Measurements from ENCODE around the gene CDH4.

The CDH4 gene

DNA sequence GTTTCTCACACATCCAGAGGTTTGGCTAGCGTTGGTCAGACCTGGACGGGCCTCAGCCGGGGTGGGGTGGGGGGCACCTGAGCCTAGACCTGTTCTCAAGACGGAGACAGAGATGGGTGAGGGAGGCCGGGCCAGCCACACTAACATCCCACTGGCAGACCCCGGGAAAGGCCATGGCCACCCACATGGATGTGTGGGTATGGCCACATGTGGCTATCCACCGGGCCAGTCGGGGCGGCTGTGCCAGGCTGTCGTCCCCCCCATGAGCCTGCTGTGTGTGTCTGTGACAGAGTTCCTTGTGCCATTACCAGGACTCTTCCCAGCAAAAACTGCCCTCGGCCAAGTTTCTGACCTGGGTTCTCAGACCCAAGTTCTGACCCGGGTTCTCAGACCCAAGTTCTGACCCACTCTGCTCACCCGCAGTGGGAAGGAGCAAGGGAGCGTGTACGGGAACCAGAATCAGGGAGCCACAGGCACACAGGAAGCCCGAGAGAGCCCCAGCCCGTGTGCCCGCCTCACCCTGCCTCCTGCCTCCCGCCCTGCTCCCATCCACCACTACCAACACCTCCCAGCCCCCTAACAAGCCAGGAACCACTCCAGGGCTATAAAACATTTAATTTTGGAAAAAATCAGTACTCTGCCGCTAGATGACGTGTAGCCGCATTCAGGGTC lies 558.1 kb downstream of the CDH4 start:
- DNase-seq (ENCODE audit: low spot score), result no peak

DNA sequence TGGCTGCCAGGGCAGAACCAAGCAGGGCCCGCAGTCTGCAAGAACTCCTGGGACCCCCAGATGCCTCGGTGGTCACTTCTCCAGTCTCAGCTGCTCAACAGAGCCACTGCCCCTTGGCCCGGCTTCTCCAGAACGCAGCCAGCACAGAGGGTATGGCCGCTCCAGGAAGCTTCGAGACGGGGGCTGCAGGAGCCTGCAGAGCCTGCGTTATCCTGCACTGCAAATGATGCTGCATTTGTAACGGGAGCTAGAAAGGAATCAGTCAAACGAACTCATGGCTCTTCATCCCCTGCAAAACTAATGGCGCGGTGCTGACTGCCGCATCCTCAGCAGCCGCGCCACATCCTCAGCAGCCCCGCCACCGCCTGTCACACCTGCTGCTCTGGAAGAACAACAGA lies 558.7 kb downstream of the CDH4 start:
- DNase-seq (ENCODE audit: low spot score), result no peak

DNA sequence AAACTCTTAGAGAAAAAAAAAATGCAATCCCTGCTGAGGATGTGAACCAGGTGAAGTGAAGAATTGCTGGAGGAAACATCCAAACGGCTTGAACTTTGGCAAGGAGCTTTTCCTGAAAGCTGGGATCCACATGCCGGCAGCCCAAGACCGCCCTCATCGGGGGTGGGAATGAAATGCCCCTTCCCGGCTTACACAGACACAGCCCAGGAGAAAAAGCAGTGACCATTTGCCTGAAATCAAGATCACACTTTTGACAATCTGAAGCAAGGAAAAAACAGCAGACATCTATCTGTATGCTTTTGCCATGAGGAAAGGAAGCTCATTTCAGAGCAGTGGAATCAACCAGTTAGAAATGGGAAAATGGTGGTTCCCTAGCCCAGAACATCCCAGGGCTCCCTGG lies 559.1 kb downstream of the CDH4 start:
- DNase-seq (ENCODE audit: low spot score), result no peak

DNA sequence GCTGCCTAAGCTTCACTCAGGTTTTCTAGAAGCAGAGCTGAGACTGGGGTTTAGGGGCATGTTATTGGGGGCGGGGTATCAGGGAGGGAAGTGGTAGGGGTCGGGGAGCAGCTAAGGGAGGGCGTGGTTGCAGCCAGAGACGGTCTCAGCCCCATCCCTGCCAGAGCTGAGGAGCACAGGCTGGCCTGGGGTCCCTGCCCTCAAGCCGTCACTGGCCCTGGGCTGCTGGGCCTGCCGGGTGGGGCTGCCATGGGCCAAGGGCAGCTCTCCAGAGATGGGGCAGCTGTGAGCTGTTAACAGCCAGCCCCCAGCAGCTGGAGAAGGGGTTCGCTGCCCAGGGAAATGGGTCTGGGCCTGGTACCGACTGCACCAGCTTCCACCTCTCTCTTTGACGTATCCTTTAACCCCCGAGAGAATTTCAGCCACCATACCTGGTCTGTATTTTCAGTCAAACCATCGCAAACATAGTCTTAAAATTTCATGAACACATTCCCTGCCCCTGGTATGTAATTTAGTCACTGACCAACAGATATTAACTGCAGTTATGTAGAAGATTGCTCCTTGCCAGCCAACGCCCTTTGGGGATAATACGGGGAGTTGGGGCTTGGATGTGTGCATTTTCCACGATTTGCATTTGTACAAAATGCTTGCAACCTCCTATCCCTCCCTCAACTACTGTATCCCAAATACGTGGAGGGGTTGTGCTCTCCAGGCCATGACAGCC lies 560.2 kb downstream of the CDH4 start:
- no peak for DNase-seq (ENCODE audit: low spot score)

DNA sequence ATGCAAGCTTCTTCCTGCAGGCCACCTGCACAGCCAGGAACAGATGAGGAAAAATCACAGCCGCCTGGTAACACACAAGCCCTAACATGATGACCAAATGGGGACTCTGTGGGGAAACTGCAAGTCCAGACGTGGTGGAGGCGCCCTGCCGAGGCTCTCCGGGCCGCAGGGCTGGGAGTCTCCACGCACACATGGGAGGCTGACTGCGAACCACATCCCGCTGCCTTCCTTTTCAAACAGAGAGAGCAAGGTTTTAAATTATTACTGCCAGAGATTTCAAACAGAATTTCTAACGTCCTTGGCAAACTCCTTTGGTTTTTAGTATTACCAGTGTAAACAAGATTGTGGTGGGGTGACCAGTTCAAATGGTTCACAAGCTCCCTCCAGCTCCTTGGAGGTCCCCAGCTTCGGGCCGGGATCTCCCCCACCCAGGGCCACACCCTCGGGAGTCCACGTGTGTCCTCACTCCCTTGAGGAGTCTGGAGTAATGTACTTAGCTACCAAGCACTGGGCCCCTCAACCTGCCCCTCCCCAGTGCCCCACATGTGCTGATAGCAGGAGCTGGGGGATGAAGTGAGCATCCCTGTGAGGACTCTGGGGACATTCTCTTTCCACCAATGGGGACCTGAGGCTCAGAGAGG lies 560.9 kb downstream of the CDH4 start:
- DNase-seq (ENCODE audit: low spot score), result no peak

DNA sequence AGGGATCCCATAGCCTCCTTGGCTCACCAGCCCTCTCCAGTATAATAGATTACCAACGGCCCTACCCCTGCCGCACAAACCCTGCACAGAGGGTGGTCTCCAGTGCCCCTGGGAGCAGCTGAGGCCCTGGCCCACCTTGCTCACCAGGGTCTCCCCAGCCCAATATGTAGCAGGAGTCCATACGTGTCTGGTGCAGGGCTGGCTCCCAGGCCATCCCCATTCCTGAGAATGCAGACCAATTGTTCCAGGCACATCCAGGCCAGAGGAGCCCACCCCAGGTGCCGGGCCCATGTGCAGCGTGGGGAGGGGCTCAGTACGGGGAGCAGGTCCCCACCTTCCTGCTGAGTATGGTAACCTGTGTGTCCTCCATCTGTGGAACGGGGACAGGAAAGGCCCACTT lies 561.7 kb downstream of the CDH4 start:
- DNase-seq (ENCODE audit: low spot score), result no peak

DNA sequence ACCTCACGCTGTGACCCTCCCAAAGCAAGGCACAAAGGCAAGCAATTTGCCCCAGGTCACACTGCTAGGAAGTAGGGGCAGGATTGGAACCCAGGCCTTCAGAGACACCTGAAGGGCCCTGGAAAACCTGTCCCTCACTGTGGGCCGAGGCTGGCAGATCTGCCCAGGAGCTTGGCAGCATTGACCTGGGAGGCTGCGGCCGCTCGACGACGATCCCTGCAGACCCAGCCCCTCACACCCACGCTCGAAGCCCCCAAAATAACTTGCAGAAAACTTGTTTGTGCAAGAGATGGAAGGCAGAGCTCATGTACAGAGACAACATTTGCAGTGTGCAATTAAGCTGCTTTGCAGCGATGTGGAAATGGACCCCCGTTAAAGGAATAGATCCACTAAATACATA lies 562.2 kb downstream of the CDH4 start:
- no peak for DNase-seq (ENCODE audit: low spot score)

DNA sequence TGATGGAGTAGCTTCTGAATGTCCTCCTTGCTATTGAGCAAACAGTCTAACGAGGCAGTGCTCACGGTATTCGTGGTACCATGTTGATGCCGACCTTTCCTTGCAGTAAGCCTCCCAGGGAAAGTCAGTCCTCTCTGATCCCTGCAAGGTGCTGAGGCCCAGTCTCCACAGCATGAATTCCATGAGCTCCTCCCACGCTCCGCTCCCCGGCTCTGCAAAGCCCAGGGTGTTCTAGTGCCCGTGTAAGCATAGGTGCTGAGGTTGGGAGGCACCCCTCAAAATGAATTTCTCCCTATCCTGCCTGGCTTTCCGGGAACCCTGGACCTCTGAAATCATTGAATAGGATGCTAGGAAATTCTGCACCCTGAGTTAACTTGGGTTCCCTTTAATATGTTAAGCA lies 562.7 kb downstream of the CDH4 start:
- no peak for DNase-seq (ENCODE audit: low spot score)

DNA sequence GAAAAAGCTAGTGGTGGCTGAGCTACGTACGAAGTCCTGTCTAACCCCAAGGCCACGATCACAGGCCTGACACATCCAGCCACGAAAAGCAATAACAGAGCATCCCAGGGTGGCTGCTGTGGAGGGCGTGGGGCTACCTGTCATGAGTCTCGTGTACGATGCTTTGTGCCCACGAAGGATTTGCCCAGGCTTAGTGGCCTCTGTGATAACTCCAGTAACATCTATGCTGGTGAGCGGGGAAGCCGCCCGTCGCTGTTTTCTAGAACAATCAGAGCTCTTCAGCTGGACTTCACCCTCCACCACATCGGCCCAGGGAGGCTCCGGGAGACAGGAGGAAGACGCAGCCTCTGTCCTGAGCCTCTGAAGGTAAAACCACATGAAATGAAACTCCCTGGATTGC lies 563.1 kb downstream of the CDH4 start:
- no peak for DNase-seq (ENCODE audit: low spot score)

DNA sequence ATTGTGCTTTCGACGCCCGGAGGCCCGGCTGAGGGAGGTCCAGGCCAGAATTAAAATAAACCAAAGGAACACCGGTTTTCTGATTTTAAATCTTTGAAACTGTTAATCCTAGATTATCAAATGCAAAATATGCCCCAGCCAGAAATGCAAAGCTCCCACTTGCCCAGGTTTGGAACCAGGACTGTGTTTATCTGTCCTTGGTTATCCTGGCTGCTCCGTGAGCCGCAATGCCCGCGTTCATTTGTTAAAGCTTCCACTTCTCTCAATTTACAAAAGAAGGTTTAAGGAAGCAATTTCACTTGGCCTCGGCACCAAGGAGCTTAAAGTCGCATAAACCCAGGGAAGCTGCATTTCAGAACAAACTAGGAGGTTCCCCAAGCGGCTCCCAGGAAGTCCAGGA lies 563.6 kb downstream of the CDH4 start:
- DNase-seq (ENCODE audit: low spot score), result no peak

DNA sequence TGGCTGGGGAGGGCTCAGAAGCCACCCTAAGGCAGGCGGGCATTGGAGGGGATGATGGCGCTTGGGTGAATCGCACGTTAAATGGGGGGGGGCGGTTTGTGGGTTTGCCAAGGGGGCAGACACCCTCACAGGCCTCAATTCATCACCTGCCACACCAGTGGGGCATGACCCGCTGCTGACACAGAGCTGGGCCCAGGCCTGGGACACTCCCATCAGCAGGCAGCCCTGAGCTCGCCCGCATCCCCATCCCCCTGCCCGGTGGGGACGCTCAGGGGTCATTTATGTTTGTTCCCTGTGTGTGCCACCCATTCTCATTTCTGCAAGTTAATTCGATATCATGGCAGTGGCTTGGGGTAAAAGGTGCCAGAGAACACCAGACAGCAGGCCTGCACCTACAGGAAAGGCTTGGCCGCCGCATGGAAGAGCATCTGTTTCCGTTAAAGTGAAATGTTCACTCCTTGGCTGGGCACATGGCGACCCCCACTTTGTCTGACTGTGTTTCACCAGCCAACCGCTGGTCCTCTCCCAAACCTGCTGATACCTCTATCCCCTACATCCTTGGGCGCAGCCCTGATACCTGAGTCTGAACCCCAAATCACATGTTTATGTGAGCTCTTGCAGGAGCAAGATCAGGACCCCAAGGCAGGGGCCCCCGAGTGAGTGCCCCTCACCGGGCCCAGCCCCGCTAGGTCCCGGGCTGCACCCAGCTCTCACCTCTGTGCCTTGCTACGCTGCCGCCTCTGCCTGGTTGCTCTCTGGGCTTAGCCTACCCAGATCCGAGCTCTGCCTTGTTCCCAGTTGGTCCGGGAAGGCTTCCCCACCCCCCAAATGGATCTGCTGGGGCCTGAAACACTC lies 564.8 kb downstream of the CDH4 start:
- DNase-seq (ENCODE audit: low spot score), result no peak

DNA sequence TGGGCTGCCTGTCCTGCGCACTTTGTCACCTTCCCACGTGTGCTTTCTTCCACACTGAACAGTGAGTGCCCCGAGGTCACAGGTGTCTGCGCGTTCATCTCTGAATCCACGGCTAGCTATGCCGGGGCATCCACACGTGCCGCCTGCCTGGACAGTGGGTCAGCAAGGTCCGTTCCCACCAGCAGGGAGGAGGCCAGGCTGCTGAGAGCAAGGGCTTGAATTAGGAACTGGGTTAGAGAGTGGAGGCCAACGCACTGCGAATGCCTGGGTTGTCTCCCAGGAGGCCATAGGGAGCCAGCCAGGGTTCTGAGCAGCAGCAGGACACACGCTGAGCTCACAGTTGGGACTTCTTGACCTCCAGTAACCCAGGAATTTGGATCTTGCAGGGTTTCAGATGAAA lies 565.5 kb downstream of the CDH4 start:
- DNase-seq (ENCODE audit: low spot score), result no peak

DNA sequence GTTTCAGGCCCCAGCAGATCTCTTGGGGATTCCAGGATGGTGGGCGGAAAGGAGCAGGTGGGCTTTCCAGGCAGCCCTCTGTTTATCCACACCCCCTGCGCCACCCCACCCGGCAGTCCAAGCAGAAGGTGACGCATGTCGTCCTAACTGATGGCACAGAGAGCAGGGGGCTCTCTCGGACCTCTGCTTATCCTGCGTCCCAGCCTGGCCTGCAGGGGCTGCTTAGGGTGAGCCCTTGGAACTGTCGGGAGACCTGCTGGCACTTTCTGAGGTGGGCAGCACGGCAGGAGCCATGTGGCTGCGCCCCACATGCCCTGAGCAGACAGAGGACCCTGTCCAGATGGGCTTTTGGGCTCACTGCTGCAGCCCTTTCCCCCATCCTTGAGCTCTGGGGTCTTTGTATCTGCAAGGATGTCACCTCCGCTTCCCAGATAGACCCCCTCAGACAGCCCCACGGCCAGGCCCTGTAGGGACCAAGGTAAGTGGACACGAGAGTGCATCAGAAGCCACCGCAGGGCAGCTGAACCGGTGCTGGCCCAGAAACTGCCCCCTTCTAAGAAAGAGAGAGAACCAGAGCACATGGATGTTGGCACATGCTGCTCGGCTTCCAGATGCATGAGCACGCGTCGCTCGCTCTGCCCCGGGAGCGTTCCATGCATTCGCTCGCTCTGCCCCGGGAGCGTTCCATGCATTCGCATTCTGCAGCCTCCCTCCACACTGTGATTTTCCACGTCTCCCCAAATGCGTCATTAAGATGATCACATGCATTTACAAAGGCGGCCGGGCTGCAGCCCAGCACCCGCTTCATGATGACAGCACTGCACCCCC lies 566.9 kb downstream of the CDH4 start:
- DNase-seq (ENCODE audit: low spot score), result no peak

DNA sequence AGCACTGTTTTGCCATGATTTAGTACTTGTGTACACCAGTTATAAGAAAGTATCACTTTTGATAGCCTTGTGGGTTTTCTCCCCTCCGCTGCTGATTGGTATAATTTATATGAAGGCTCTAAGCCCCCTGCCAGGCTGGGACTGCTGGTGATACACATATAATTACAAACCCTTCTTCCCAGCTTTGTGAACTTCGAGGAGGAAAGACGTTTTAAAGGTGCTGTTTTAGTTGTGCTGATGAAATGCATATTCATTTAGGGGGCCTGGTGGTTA lies 567.4 kb downstream of the CDH4 start:
- DNase-seq (ENCODE audit: low spot score), result no peak

DNA sequence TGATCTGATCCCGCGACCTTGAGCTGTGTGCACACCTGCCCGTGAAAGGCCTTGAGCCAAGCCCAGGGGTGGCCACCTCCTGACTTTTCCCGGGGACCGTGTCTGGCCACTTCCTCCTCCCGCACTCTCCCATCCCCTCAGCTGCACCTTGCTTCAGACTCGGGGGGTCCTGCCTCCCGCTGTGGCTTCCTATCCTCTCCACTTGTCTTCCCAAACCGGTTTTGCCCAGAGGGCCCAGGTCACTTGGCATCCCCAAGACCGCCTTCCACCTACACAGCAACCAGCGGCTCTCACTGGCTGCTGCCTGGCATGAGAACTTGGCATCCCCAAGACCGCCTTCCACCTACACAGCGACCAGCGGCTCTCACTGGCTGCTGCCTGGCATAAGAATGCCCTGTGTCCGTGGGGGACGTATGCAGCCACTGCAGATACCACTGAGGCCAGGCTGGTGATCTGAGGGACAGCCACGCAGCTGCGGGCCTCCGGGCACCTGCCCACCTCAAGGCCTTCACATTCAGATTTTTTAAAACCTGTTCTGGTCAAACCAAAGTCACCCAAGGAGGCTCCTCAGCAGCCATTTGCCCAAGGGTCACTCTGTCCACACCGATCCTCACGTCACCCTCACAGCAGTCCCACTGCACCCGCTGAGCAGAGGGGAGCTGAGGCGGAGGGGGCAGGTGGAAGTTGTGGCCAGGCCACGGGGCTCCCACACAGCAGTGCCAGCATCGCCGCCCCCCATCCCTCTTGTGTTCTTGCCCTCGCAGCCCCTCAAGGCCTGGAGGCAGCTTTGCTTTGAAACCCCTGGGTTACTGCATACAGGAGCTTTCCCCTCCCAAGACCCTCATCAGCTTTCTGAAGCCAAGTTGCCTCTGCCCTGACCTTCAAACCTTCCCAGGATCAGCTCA lies 568.1 kb downstream of the CDH4 start:
- no peak for DNase-seq (ENCODE audit: low spot score)

DNA sequence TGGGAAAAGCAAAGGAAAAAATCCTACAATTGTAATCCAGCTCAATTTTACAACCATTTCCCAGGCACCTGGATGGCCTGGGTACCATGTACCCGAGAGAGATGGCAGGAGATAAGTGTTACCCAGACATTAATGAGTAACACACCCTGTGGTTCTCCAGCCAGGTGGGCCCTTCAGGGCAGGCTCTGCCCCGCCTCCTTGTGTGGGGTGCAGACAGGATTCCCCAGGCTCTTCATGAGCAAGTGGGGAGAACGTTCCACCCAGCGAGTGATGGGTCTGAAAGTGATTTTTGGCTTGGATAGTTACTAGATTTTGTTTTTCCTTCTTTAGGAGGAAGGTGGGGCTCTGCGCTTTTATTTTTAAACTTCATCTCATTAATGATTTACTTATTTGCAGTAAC lies 569.7 kb downstream of the CDH4 start:
- no peak for DNase-seq (ENCODE audit: low spot score)

DNA sequence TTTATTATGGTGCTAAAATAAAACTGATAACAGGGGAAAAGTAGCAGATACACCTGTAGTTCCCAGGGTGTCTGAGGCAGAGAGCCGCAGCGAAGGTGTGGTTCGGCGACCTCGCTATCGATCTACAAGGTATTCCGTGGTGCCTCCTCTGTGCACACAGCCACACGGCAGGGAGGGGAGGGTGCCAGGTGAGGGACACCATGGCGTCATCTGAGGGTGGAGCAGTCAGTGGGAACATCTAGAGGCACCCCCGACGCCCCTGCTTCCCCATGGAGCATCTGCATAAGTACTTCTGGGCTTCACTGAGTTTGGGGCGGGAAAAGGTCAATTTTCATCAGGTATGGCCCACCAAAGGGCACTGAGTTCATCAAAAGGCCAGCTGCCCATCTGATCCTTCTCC lies 570.3 kb downstream of the CDH4 start:
- DNase-seq (ENCODE audit: low spot score), result no peak

DNA sequence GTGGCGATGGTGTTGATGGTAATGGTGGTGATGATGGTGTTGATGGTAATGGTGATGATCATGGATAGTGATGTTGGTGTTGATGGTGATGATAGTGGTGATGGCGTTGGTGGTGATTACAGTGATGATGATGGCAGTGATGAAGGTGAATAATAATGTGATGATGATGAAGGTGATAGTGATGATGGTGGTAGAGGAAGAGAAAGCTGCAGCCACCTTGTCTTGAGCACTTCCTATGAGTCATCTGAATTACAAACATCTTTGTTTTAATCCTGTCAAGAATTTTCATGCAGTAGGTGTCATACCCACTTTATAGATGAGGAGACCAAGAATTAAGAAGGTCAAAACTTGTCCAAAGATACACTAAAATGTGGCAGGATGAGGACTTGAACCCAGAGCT lies 571.2 kb downstream of the CDH4 start:
- no peak for DNase-seq (ENCODE audit: low spot score)

DNA sequence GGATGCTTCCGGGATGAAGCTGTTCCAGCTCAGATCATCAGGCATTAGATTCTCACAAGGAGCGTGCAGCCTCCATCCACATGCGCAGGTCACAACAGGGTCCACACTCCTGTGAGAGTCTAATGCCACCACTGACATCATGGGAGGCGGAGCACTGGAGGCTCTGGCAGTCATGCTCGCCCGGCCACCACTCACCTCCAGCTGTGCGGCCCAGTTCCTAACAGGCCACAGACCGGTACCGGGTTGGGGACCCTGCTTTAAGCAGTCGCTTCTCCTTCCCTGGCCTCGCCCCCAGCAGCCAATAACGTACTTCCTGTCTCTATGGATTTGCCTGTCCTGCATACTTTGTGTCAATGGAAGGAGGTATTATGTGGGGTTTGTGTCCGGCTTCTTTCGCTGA lies 576.8 kb downstream of the CDH4 start:
- DNase-seq (ENCODE audit: low spot score), result no peak

DNA sequence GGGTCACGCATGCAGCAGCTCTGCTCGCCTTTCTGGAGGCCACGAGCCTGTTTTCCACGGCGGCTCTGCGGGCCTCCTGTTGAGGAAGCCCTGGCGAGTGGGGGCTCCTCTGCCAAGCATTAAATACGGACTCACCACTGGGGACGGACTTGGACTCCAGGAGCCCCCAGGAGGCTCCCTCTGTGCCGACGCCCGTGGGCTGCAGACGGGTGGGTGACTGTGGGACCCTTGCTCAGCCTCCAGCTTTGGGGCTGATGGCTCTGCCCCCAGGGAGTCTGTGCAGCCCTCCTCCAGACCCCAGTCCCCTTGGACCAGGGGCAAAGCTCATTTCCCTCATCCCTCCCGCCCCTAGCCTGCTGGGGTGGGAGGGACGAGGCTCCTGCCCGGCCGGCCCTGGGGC lies 577.5 kb downstream of the CDH4 start:
- no peak for DNase-seq (ENCODE audit: low spot score)
